HG03025 (cell line): ENCODE data around the gene FRAT2.
"Not testable (repeated sequence)": the region's sequence is repeated elsewhere in the genome, so short reads cannot be mapped to it uniquely, and the experiment has no call there.

Experiments
- ATAC-seq: cut with Tn5 transposase; IDR thresholded peaks from one replicate; pipeline ENCODE4 v1.9.1; 2021; ENCODE audit warnings: mild to moderate bottlenecking, moderate library complexity; ENCODE audit not compliant: unreplicated experiment, low FRiP score

The FRAT2 gene

GRCh38 chr10:97356918-97357317, 22.4 kb upstream of the FRAT2 start:
- no peak for ATAC-seq

DNA sequence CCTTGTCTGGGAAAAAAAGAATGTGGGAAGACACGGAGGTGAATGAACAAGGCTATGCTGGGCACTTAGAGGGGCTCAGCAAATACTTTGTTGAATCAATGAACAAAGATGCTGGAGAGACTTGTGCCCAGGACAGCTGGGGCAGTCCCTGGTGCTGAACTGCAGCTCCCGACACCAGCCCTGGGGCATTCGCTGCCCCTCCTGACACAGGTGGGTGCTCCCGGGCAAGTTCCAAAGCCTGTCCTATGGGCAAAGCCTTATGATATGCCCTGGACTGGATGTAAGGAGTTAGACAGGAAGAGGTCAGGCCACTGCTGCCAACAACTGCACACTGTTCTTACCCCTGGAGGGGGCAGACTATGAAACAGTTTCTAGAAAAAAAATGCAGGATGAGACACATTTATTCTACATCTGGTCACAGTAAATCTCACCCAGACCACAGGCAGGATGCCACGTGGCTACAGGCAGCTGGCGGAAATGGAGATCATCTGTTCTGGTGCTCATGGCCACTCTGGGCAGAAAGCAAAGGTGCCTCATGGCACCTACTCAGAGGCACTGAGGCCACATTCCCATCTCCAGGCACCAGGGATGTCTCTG, 21.9 kb upstream of the FRAT2 start:
- ATAC-seq = no peak

GRCh38 chr10:97355571-97355975, 21.0 kb upstream of the FRAT2 start:
- ATAC-seq = no peak

GRCh38 chr10:97353945-97354344, 19.4 kb upstream of the FRAT2 start:
- no peak for ATAC-seq

- ATAC-seq = no peak
Measured at GRCh38 chr10:97349752-97350513, 15.4 kb upstream of the FRAT2 start.

DNA sequence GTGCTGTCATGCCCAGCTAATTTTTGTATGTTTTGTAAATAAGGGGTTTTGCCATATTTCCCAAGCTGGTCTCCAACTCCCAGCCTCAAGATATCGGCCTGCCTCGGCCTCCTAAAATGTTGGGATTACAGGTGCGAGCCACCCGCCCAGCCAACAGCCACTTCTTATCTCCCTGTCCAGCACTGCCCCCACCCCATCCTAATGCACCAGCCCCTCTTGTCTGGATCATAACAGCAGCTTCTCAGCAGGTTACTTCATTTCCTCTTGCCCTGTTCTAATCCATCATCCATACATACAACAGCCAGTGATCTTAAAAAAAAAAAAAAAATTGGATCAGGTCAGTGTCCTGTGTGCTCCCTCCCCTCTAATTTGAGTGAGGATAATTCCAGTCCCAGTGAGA, 12.8 kb upstream of the FRAT2 start:
- ATAC-seq = no peak

DNA sequence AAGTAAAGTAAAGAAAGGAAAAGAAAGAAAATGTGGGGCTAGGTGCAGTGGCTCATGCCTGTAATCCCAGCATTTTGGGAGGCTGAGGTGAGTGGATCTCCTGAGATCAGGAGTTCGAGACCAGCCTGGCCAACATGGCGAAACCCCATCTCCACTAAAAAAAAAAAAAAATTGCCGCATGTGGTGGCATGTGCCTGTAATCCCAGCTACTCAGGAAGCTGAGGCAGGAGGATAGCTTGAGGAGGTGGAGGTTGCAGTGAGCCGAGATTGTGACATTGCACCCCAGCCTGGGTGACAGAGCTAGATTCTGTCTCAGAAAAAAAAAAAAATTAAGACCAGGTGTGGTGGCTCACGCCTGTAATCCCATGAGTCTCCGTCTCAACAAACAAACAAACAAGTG, 9.1 kb upstream of the FRAT2 start:
- ATAC-seq = not testable (repeated sequence)

GRCh38 chr10:97341416-97341815, 6.9 kb upstream of the FRAT2 start:
- ATAC-seq = no peak

DNA sequence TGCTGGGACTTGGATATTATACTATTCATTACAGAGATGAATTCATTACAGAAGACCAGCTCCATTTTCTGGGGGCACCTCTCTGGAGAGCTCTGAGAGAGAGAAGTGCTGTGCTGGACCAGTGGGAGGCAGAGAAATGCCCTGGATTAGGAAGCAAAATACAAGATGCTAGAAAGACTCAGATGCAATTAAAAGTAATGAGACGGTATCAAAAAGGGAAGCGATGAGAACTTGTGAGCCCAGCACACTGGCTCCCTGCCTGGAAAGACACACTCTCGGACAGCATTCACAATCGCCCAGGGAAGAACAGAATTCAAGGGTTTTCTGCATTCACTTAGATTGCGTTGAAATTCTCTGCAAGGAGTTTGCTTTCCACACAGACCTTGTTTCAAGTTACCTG, 3.5 kb upstream of the FRAT2 start:
- no peak for ATAC-seq

- ATAC-seq = no peak
Measured at GRCh38 chr10:97336942-97337831, 2.7 kb upstream of the FRAT2 start.

DNA sequence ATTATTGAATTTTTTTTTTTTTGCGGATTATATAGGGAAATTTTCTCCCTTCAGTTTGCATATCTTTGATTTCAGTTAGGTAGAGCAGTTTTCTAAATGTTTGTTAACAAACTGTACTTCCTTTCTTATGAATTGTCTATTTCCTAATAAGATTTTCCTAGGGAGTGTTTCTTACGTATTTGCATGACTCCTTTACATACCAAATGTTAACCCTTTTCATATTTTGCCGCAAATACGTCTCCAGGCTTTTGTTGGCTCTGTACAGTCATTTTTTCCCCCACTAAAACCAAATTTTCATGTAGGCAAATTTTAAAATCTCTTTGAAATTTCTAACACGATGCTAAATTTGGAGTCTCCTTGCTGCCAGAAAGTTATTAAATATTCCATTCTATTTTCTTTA, 1.9 kb upstream of the FRAT2 start:
- no peak for ATAC-seq

- no peak for ATAC-seq
Measured at GRCh38 chr10:97336006-97336405, 1.5 kb upstream of the FRAT2 start.

DNA sequence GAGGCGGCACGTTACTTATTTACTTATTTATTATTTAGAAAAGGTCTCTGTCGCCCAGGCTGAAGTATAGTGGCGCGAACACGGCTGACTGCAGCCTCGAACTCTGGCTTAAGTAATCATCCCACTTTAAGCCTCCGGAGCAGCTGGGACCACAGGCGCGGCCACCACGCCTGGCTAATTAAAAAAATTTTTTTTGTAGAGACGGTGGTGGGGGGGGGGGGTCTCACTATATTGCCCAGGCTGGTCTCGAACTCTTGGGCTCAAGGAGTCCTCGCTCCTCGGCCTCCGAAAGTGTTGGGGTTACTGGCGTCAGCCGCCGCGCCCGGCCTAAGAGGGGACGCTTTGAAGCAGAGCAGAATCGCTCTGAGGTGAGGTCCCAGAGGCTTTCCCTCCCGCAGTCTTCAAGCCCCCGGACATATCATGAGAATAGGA, 675 bp upstream of the FRAT2 start:
- no peak for ATAC-seq

- peak; percentile 22 for ATAC-seq
Measured at GRCh38 chr10:97333601-97334369, 744 bp downstream of the FRAT2 start.

- ATAC-seq = no peak
Measured at GRCh38 chr10:97333351-97333600, 1.3 kb downstream of the FRAT2 start.

DNA sequence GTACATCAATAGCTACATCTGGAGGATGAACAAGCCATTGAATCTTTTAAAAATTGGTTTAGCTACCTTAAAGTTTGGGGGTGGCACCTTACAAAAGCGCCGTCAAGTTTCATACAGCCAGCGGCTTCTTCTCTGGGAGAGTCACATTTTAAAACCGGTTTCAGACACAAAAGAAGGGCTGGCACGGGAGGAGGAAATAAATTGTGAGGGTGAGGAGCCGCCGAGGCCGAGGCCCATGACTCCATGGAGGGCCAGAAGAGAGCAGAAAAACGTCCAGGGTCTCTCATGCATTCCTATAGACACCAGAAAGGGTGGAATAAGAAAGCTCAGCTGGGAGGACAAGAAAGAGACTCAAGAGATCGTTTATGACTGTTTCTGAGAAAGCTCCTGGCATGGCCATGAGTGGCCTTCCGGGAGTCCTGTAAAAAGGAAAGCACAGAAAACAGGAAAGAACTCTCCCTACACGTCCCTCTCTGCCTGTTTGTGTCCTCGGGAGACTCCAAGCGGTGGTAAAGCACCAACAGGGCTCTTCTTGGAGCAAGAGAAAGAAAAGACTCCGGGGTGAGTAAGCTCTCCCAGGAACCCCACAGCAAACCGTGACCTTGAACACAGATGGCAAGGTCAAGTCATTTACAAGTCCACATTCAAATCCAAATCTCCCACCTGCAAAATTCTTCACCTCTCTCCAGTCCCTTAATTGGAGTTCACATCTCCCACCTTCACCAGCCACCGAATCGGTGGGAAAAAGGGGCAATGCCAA, 1.8 kb downstream of the FRAT2 start:
- no peak for ATAC-seq

- ATAC-seq = no peak
Measured at GRCh38 chr10:97331153-97331703, 3.3 kb downstream of the FRAT2 start.

DNA sequence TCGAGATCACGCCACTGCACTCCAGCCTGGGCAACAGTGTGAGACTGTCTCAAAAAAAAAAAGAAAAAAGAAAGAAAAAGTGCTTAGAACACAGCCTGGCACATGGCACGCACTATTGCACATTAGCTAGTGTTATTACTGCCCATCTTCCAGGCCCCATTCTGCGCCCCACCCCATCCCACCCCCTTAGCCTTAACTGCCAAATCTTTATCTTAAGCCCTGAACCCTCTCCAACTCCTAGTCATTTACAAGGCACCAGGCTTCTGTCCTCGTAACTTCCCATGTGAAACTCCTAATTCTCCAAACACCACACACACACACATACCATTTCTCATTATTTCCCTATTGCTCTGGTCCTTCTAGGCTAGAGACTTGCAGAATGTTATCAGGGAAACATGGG, 4.8 kb downstream of the FRAT2 start:
- ATAC-seq = no peak

GRCh38 chr10:97328646-97329453, 5.7 kb downstream of the FRAT2 start:
- ATAC-seq = no peak
